ENCODE measurements around the gene ERCC2.
"Not testable (repeated sequence)": the region's sequence is repeated elsewhere in the genome, so short reads cannot be mapped to it uniquely, and the experiment has no call there.

- not testable (repeated sequence) for TF ChIP-seq CTCF, POLR2A, EP300 (IDR thresholded peaks at IDR 0.05)
Measured at GRCh38 chr19:45407585-45407984, 37.2 kb upstream of the ERCC2 start.

Data from upper lobe of left lung (tissue), 4 donors.